Ovary (tissue), 9 donors: ENCODE results near the gene ELOA. TPM values are rescaled to one million over a fixed set of nuclear protein-coding genes. Genes with fewer than 3 reads are reported as not detected.
A peak's percentile ranks its signal among the peaks of the same experiment; 100 is the strongest.

Experiments used
- DNase-seq, 5 donors: peaks; one replicate each; pipeline ENCODE4 v3.0.0-alpha.2; 2019 to 2020
- H3K27ac ChIP-seq, 2 donors: fragments of 200-600 bp; one replicate each; pipeline versions ENCODE4 v1.5.1 to v1.8.0; 2019 to 2022
- H3K27me3 ChIP-seq: fragments of 200-600 bp; one replicate; pipeline ENCODE4 v1.8.0; 2022
- H3K36me3 ChIP-seq: fragments of 200-600 bp; sonication (generic); one replicate; pipeline ENCODE4 v1.5.1; 2019
- H3K4me1 ChIP-seq: one replicate; pipeline ENCODE4 v1.8.1; 2013; ENCODE audit warnings: mild to moderate bottlenecking, moderate library complexity; ENCODE audit not compliant: insufficient read depth
- H3K4me3 ChIP-seq: fragments of 200-600 bp; sonication (generic); one replicate; pipeline ENCODE4 v1.5.1; 2017
- H3K9me3 ChIP-seq, 2 donors: fragments of 200-600 bp in 1 of 2; sonication (generic) in 1 of 2; one replicate each; pipeline versions ENCODE4 v1.5.1 to v1.8.1; 2013 to 2019; ENCODE audit warnings: mild to moderate bottlenecking in 1 of 2, moderate library complexity in 1 of 2
- EP300 ChIP-seq: sonication (generic); formaldehyde crosslinking; IDR thresholded peaks from one replicate; pipeline ENCODE4 v1.6.1; 2017; ENCODE audit warnings: antibody characterized with exemption
- POLR2A ChIP-seq: fragments of 450-650 bp; IDR thresholded peaks from one replicate; pipeline ENCODE4 v1.6.1; 2017; ENCODE audit warnings: antibody characterized with exemption, mild to moderate bottlenecking, moderate library complexity
- WGBS, 3 donors: extraction: QIAGEN DNeasy Blood & Tissue Kit in 1 of 3; methylation state at CpG; one replicate each; pipeline versions ENCODE4 v1.1.5 to v1.1.7; 2013 to 2017; 5-methylcytosine and 5-hydroxymethylcytosine counted together
- intact Hi-C, 4 donors: fragments of 100-400 bp; cut with DNase I; formaldehyde crosslinking; loops; one replicate each; pipeline versions ENCODE4 v1.11.0 to v1.15.1; 2022 to 2023
- polyA plus RNA-seq, 2 donors: library from polyadenylated mRNA; stranded (reverse); fragments of 200-250 nt in 1 of 2; fragments of 350-450 nt in 1 of 2; fragmentation: Illumina TruSeq in 1 of 2; extraction: RNeasy Lipid Tissue Mini Kit (QIAGEN cat#74804) in 1 of 2; gene quantifications; one replicate each; pipeline ENCODE4 v1.2.3, GENCODE V29; 2013 to 2014
- total RNA-seq, 7 donors: library from RNA; depleted of rRNA in 2 of 7; stranded (reverse); fragments of >200 nt in 2 of 7; fragmentation: NEBNext Ultra II Directional in 3 of 7; extraction: Animal tissue kit (Norgen Biotek cat#: 25700) in 3 of 7; gene quantifications; one replicate each; pipeline versions ENCODE4 v1.1.0 to v1.2.4, GENCODE V29; 2016 to 2023
- TF ChIP-seq, protein P1 (sequence below), 3 donors: fragments of 450-650 bp in 2 of 3; fragments of 200-600 bp in 1 of 3; IDR thresholded peaks; one replicate each; pipeline versions ENCODE4 v1.5.1 to v1.8.0; 2016 to 2022; ENCODE audit warnings: antibody characterized with exemption in 3 of 3, mild to moderate bottlenecking in 1 of 3
- donor health status: DM: no; HTN: no; CAD: no; lungs with moderate emphysema.
- donor health status: DM: no; HTN: no; CAD: no.
- donor health status: Bipolar disorder and iron deficiency.
- donor health status: DM: yes; HTN: yes; CAD: no.
- donor health status: DM: no; HTN: no; CAD: no.
- donor health status: DM: yes; HTN: yes; CAD: no.

Gene ELOA
- total and polyA plus RNA-seq, 9 donors, result 13.0 to 38.0 (median 27.3) TPM

DNA sequence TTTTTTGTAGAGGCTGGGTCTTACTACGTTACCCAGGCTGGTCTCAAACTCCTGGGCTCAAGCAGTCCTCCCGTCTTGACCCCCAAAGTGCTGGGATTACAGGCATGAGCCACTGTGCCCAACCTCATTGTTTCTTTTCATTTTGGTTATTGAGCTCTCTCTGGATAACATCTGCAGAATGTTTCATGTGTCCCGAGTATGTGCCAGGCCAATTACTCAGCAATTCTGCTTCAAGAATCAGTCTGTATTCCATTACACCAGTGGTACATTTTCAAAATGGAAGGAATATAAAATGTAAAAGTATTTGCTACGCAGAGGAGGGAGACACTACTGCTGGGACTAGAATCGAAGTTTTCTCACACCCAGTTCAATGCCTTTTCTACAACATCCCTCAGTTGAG lies 1.7 kb upstream of the ELOA start:
- intact Hi-C loops, result loop anchor here in 3 of 4 donors (5.0 to 10.0 kb wide), 3 partner anchors 47 to 1649 kb away; partner anchors contain the start of gene RPL11 (in 2 of the 3)
- DNase-seq, result no peak
- Histone ChIP-seq H3K27ac (no peak overlapping the region), H3K27me3 (no peaks in the 10 kb centered on the region), H3K36me3 (no peaks in the 10 kb centered on the region), H3K4me1 (peaks cover 11% of the 10 kb centered on the region), H3K9me3 (no peaks in the 10 kb centered on the region), H3K4me3 (no peak overlapping the region)
- TF ChIP-seq EP300 (no peak), POLR2A (no peak)
- TF ChIP-seq, protein P1, sequence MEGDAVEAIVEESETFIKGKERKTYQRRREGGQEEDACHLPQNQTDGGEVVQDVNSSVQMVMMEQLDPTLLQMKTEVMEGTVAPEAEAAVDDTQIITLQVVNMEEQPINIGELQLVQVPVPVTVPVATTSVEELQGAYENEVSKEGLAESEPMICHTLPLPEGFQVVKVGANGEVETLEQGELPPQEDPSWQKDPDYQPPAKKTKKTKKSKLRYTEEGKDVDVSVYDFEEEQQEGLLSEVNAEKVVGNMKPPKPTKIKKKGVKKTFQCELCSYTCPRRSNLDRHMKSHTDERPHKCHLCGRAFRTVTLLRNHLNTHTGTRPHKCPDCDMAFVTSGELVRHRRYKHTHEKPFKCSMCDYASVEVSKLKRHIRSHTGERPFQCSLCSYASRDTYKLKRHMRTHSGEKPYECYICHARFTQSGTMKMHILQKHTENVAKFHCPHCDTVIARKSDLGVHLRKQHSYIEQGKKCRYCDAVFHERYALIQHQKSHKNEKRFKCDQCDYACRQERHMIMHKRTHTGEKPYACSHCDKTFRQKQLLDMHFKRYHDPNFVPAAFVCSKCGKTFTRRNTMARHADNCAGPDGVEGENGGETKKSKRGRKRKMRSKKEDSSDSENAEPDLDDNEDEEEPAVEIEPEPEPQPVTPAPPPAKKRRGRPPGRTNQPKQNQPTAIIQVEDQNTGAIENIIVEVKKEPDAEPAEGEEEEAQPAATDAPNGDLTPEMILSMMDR (IDR thresholded peaks at IDR 0.05), result no peak
- 79 to 83% (median 81%) methylated on average over 5 of the region's 5 CpGs for WGBS, 3 donors

DNA sequence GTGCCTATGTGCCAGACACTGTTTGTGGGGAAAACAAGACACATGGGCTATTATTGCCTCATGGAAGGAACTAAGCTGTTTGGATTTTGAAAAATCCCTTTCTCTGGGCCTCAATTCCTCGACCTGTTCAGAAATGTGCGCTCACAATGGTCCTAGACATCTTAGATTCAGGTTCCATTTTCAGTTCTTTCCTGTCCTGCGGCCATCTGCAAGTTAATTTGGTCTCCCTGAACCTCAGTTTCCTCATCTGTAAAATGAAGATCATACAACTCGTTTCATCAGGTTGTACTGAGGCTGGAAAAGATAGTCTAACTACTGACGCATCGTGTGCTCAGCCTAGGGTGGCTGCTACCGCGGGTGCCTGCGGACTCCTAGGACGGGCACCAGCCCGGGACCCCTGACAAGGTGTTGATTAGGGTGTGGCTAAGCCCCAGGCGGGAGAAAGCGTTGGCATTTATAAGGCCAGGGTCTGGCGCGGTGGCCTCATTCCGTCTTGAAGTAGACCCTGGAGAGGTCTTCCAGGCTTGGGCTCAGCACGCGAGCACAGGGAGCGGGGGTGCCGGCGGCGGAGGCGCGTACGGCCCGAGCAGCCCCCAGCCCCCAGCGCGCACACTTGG lies 493 bp upstream of the ELOA start:
- Histone ChIP-seq H3K27ac (peak overlapping the region; percentile 49 to 87), H3K27me3 (no peaks in the 10 kb centered on the region), H3K9me3 (no peaks in the 10 kb centered on the region), H3K36me3 (no peaks in the 10 kb centered on the region), H3K4me1 (peaks cover 11% of the 10 kb centered on the region), H3K4me3 (peak overlapping the region; percentile 99)
- WGBS, 3 donors, result 8 to 11% (median 8%) methylated on average over 24 to 28 of the region's 28 CpGs
- TF ChIP-seq, protein P1 (IDR thresholded peaks at IDR 0.05), result no peak
- TF ChIP-seq EP300, result no peak
- TF ChIP-seq POLR2A, result no peak
- DNase-seq, result peak in 2 of 5 donors; percentile 25 to 37
- intact Hi-C loops, result loop anchor here in 3 of 4 donors (5.0 to 10.0 kb wide), 3 partner anchors 48 to 1650 kb away; partner anchors contain the start of gene RPL11 (in 2 of the 3)

DNA sequence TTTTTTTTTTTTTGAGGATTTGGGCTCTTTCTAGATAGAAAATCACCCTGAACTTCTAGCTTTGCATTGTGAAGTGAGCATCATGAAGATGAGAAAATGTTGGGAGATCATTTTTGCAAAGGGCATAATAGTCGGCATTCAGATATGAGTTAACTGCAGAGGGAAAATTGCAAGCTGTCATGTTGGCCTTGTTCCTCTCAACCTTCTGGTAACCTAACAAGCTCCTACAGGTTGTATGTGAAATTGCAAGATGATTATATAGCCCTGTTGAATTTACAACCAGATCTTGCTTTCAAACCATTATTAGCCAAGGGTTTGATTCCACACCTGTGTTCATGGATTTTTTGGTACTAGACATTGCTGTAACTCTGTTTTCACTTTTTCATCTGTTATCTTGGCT lies 2.2 kb downstream of the ELOA start:
- intact Hi-C loops, result loop anchor here in 1 of 4 donors (10.0 kb wide), 1 partner anchor 51 kb away; the partner anchor contains the start of gene RPL11
- Histone ChIP-seq H3K9me3 (no peaks in the 10 kb centered on the region), H3K27ac (no peak overlapping the region), H3K4me3 (no peak overlapping the region), H3K27me3 (no peaks in the 10 kb centered on the region), H3K4me1 (peaks cover 11% of the 10 kb centered on the region), H3K36me3 (no peaks in the 10 kb centered on the region)
- TF ChIP-seq EP300 (no peak), POLR2A (no peak)
- TF ChIP-seq, protein P1 (IDR thresholded peaks at IDR 0.05), result no peak
- DNase-seq, result no peak
- 43 to 49% (median 46%) methylated on average over 1 of the region's 1 CpG for WGBS, 3 donors

DNA sequence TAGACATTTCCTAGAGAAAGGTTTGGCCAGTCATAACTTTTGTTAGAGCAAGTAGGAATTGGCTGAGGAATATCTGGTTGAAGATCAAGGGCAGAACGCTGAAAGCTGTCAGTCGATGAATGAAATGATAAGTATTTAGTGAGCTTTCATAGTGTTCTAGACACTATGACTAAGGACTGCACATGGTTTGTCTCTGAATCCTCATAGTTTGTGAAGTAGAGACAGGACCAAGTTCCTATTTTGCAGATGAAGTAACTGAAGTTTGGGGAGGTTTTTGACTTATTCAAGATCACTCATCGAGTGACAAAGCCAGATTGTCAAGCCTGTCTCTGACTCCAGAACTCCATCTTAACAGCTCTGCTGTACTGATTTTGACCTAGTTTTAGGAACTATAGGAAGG lies 4.7 kb downstream of the ELOA start:
- Histone ChIP-seq H3K36me3 (no peaks in the 10 kb centered on the region), H3K9me3 (no peaks in the 10 kb centered on the region), H3K27me3 (no peaks in the 10 kb centered on the region), H3K27ac (no peak overlapping the region), H3K4me3 (no peak overlapping the region), H3K4me1 (peaks cover 7% of the 10 kb centered on the region)
- no peak for DNase-seq
- TF ChIP-seq, protein P1 (IDR thresholded peaks at IDR 0.05), result no peak
- TF ChIP-seq EP300, result no peak
- no peak for TF ChIP-seq POLR2A
- intact Hi-C loops, result loop anchor here in 1 of 4 donors (10.0 kb wide), 1 partner anchor 53 kb away; the partner anchor contains the start of gene RPL11
- WGBS, 3 donors, result 77 to 79% (median 79%) methylated on average over 3 of the region's 3 CpGs
